HG02884 (cell line): ENCODE results near the gene ZNF385C.

ENCODE experiments used
- ATAC-seq: cut with Tn5 transposase; IDR thresholded peaks from one replicate; pipeline ENCODE4 v1.9.1; 2021; ENCODE audit warnings: mild to moderate bottlenecking, moderate library complexity; ENCODE audit not compliant: unreplicated experiment

ZNF385C gene

GRCh38 chr17:42107597-42108576, 9.6 kb upstream of the ZNF385C start:
- peak; percentile 60 for ATAC-seq

GRCh38 chr17:42107124-42107523, 8.9 kb upstream of the ZNF385C start:
- ATAC-seq, result no peak

- ATAC-seq, result no peak
Measured at GRCh38 chr17:42106009-42106408, 7.7 kb upstream of the ZNF385C start.

DNA sequence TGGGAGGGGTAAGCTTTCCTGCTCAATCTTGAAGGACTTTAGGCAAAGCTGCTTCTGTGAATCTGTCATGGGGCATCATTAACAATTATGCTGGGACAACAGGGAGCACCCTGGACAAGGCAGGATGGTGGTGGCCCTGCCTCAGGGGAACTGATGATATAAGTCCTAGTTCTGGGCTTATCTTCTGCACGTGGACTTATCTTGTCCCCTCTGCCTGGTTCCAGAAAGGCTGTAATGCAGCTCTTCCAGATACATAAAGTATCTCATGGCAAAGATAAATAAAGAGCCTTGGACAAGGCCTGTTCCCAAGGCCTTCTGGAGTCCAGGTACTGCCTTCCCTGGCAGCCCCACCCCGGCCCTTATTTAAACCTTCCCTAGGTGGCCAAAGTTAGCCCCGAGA, 6.0 kb upstream of the ZNF385C start:
- ATAC-seq, result no peak

DNA sequence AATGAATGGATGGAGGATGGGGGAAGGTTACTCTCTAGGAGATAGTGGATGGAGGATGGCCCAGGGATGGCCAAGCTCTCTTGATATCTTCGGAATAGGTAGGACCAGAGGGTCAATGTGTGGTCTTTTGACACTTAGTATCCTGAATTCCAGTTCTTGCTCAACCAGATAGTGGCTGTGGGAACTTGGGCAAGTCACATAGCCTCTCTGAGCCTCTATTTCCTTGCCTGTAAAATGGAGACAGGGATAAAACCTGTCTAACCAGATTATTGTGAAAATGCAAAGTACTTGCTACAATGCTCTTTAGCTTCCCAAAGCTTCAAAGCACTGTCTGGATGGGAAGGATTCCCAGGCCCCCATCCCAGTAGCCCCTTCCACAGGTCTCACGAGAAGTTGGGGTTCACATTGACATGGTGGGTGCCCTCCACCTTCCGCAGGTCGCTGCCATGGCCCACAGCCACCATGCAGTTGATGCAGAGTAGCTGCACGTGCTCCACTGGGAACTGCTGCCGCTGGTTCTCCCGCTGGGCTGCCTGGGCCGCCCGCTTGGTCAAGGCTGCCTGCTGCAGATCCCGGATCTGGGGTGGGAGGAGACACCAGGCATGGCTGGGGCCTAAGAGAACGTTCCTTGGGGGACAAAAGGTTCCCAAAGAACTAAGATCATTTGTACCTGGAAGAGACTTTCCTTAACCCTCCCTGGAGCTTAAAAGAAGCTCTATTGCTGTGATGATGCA, 5.1 kb upstream of the ZNF385C start:
- no peak for ATAC-seq

DNA sequence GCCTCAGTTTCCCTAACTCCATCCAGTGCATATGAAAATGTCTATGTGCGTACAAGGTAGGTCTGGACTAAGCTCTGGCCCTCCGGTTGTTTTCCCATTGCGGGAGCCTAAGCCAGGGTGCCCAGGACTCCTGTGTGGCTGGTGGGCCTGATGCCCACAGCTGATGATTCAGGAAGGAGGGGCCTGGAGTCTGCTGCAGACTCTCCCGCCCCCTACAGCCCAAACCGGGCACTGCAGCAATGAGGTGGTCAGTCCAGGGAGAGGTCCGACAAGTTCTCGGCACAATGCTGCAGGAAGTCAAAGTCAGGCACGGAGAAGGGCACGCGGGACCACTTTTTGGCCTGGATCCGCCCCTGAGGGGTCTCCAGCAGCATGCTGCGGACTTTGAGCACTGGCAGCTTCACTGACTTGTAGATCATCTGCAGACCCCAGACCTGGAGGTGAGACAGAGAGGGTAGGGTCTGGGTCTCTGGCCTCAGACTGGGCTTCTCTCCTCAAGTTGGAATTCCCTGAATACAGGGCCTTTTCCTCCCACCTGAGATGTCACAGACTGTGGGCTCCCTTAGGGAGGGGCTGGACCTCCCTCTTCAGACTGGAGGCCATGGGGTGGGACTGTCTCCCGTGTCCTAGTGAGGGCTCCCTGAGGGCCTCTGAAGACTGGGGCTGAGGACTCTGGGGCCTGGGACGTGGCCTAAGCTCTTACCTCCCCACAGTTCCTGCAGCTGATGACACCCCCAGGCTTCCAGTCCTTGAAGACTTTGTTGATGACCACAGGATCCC, 3.4 kb upstream of the ZNF385C start:
- ATAC-seq, result no peak

GRCh38 chr17:42098730-42099399, 592 bp upstream of the ZNF385C start:
- no peak for ATAC-seq

DNA sequence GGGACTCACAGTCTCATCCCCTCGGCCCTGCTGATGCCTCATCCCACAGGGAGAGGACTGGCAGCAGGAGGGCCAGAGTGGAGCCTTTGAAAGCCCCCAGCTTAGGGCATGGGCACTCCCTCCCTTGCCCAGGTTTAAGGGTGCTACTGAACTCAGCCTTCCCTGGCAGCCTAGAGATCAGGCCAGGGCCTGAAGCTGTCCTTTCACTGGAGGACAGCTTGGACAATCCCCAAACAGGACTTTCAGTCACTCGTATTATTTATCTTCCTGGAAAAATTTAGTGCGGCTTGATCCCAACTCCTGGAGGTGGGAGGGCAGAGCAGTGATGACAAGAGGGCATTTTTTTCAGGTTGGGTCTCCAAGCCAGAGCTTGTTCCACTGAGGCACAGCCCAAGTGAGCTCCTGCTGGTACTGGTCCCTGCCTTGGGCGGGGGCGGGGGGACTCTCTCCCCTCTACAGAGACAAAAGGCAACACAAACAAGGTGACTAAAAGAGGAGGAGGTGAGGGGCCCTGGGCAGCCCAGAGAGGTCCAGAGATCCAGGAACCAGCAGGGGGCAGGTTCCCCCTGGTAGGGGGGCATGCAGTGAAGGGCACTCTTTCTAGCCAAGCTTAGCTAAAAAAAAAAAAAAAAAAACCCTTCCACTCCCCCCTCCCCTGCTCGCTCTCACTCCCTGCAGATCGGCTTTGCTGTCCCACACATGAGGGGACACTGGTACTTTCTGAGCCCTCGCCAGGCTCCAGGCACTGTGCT, 1.7 kb downstream of the ZNF385C start:
- ATAC-seq, result no peak

DNA sequence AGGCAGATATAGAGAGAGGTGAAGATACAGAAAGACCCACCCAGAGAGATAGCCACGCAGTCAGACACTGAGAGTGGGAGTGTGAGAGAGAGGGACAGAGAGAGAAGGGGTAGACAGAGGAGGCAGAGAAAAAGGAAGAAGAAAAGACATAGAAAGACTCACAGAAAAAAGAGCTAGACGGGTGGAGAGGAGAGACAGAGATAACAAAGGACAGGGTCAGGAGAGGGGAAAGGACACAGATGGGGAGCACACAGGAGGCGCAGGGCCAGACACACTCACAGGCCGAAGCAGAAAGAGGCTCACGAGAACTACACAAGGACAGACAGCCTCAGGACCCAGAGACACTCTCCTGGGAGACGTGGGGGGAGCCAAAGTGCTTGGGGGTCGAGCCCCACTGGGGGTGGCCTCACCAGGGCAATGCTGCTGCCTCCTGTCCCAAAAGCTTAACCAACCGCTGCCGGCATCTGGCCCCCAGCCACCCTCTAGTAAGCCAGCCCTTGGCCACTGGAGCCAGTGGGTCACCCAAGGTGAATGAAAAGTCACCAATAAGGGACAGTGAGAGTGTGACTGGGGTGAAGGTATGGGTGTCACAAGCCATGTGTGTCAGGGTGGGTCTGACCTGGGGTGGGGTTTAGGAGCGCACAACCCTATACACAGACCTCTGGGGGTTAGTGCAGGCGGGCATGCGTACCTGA, 3.8 kb downstream of the ZNF385C start:
- ATAC-seq, result no peak

GRCh38 chr17:42092939-42093338, 5.3 kb downstream of the ZNF385C start:
- ATAC-seq, result no peak

DNA sequence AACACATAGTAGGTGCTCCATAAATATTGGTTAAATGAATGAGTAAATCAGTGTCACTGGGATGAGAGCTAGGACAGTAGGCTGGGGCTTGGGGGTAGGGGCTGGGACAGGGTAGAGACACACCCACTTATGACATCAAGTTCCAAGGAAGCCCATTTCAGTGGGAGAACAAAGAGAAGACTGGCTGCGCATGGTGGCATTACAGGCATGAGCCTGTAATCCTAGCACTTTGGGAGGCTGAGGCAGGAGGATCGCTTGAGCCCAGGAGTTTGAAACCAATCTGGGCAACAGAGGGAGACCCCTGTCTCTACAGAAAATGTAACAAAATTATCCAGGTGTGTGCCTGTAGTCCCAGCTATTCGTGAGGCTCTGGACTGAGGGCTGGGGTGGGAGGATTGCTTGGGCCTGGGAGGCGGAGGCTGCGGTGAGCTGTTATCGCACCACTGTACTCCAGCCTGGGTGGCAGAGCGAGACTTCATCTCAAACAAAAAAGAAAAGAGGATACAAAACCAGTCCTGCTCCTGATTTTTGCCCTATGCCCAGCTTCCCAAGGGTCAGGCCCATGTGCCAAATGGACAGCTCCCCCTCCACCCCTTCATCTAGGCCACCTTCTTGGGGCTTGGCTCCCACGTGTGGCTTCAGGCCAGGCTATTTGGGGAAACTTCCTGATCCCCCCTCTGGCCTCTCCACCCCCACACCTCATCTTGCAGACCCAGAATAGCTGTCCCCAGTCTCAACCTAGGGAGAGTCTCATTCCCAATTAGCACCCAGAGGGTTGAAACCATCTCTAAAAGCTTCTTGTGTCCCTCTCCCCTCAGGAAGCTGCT, 7.1 kb downstream of the ZNF385C start:
- ATAC-seq, result no peak

GRCh38 chr17:42088736-42089135, 9.5 kb downstream of the ZNF385C start:
- ATAC-seq, result no peak

DNA sequence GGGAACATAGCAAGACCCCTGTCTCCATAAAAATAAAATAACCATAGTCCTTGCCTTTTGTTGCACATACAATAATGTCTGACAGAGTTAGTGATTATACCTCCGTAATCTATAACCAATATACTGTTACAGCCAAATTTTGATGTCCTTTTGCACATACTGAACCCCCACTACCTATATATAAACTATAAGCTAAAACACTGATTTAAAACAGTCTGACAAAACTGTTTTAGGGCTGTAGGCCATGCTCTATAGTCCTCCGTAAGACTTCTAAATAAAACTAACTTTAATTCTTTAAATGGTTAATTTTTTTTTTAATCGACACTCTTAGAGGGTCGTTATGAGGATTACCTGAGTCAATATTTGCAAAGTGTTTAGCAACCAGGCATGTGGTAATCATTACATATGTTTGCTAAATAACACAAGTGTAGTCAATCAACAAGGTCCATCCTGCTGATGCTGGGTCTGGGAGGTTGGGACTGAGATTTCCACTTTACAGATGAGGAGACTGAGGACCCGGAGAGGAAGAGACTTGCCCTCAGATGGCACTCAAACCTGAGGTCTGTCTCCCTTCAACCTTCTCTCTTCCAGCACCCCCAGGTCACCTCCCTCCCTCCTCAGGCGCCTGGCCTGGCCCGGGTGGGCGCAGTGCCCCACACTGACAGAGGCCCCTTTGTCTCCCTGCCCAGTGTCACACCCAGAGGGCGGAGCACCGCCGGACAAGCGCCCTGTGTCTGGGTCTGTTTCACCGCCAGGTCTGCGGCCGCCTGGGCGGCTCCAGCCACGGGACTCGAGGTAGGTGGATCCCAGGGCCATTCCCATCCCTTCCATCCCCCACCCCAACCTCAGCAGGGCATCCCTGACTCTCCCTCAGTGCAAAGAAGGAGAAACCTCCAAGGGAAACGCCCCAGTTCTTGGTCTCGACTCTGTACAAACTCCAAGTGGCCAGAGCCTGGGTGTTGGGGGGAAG, 10.3 kb downstream of the ZNF385C start:
- no peak for ATAC-seq

- ATAC-seq, result no peak
Measured at GRCh38 chr17:42087042-42087701, 11.1 kb downstream of the ZNF385C start.

- no peak for ATAC-seq
Measured at GRCh38 chr17:42081516-42082129, 16.6 kb downstream of the ZNF385C start.

DNA sequence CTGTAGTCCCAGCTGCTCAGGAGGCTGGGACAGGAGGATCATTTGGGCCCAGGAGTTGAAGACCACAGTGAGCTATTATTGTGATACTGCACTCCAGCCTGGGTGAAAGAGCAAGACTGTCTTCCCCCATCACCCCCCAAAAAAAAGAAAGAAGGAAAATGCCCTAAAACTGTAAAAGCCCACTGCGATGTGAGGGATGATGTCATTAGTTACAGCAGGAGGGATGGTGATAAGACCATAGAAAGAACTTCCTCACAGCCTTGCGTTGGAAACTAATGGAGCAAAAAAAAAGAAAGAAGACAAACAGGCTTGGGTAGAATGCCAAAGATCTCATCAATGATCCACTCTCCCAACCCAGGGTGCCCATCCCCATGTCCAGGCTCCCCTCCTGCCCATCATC, 18.7 kb downstream of the ZNF385C start:
- no peak for ATAC-seq
